Fibroblast of lung (primary cell): ENCODE results near the gene MAML3. TPM values are rescaled to one million over a fixed set of nuclear protein-coding genes. Genes with fewer than 3 reads are reported as not detected.

Source experiments
- DNase-seq, 2 donors: peaks; one replicate each; pipeline versions ENCODE4 v3.0.0 to v3.0.0-alpha.2; 2010; ENCODE audit warnings: low read depth in 2 of 2
- H2AFZ ChIP-seq: 2 replicates; pipeline ENCODE4 v1.5.1; 2012; ENCODE audit warnings: low read length, control low read depth, inconsistent platforms
- H3K27ac ChIP-seq: 2 replicates; pipeline ENCODE4 v1.5.1; 2011; ENCODE audit warnings: low read length, control low read depth; ENCODE audit not compliant: insufficient read depth
- H3K27me3 ChIP-seq: 2 replicates; pipeline ENCODE4 v1.5.1; 2011; ENCODE audit warnings: mild to moderate bottlenecking, low read length; ENCODE audit not compliant: control insufficient read depth, insufficient read depth
- H3K36me3 ChIP-seq: 2 replicates; pipeline ENCODE4 v1.5.1; 2011; ENCODE audit warnings: low read length; ENCODE audit not compliant: control insufficient read depth, insufficient read depth
- H3K4me1 ChIP-seq: 2 replicates; pipeline ENCODE4 v1.5.1; 2011; ENCODE audit warnings: low read length; ENCODE audit not compliant: control insufficient read depth, insufficient read depth; ENCODE audit errors: extremely low read depth
- H3K4me2 ChIP-seq: 2 replicates; pipeline ENCODE4 v1.5.1; 2011; ENCODE audit warnings: low read length, control low read depth; ENCODE audit not compliant: insufficient read depth; ENCODE audit errors: extremely low read depth
- H3K4me3 ChIP-seq, 4 experiments: fragments of 200-600 bp in 1 of 4; sonication (generic) in 1 of 4; replicated peaks in 1 of 4; 2 replicates each; pipeline ENCODE4 v1.5.1; 2011 to 2016; ENCODE audit warnings: low read length in 4 of 4, low read depth in 3 of 4, mild to moderate bottlenecking in 3 of 4, control low read depth in 2 of 4, inconsistent platforms in 1 of 4, mixed read lengths in 1 of 4; ENCODE audit not compliant: insufficient read depth in 1 of 4; ENCODE audit errors: control extremely low read depth in 1 of 4
- H3K79me2 ChIP-seq: 2 replicates; pipeline ENCODE4 v1.5.1; 2012; ENCODE audit warnings: mild to moderate bottlenecking, low read length, inconsistent platforms; ENCODE audit not compliant: control insufficient read depth, insufficient read depth
- H3K9ac ChIP-seq: 2 replicates; pipeline ENCODE4 v1.5.1; 2011; ENCODE audit warnings: mild to moderate bottlenecking, low read length, control low read depth; ENCODE audit not compliant: insufficient read depth
- H3K9me3 ChIP-seq: 2 replicates; pipeline ENCODE4 v1.5.1; 2012; ENCODE audit warnings: low read depth, low read length; ENCODE audit not compliant: control insufficient read depth, insufficient read depth
- H4K20me1 ChIP-seq: 2 replicates; pipeline ENCODE4 v1.5.1; 2011; ENCODE audit warnings: low read length; ENCODE audit not compliant: control insufficient read depth, insufficient read depth; ENCODE audit errors: extremely low read depth
- CTCF ChIP-seq, 2 donors: IDR thresholded peaks in 1 of 2; conservative IDR thresholded peaks in 1 of 2; 1 replicate in 1 of 2; 2 replicates in 1 of 2; pipeline ENCODE4 v1.5.1; 2011 to 2012; ENCODE audit warnings: low read length in 2 of 2, control low read depth in 1 of 2, inconsistent platforms in 1 of 2, low read depth in 1 of 2, mild to moderate bottlenecking in 1 of 2
- EZH2 ChIP-seq: IDR thresholded peaks from 2 replicates; pipeline ENCODE4 v1.5.1; 2012; ENCODE audit warnings: low read length, control low read depth, mild to moderate bottlenecking; ENCODE audit errors: missing control alignments
- polyA plus RNA-seq, 2 donors: library from polyadenylated mRNA; depleted of rRNA in 1 of 2; stranded (reverse) in 1 of 2; unstranded in 1 of 2; fragments of >200 nt; gene quantifications; 2 replicates each; pipeline ENCODE4 v1.2.1, GENCODE V29; 2011 to 2012; ENCODE audit warnings: missing spikeins in 1 of 2
- total RNA-seq: library from RNA; depleted of rRNA; stranded (reverse); fragments of >200 nt; gene quantifications from 2 replicates; pipeline ENCODE4 v1.2.1, GENCODE V29; 2014

The MAML3 gene
- total and polyA plus RNA-seq, 2 donors (not counting 1 experiment from before 2014, with no cell fraction given) = 2.0 to 2.8 TPM

GRCh38 chr4:139907001-139907809 is 246.8 kb downstream of the MAML3 start:
- H3K27ac ChIP-seq = no peak overlapping the region
- no peaks in the 10 kb centered on the region for H3K27me3 ChIP-seq
- no peak overlapping the region for H2AFZ ChIP-seq
- no peaks in the 10 kb centered on the region for H3K9me3 ChIP-seq
- peak in 1 of 2 donors; percentile 58 for DNase-seq
- no peak overlapping the region for H3K4me2 ChIP-seq
- H3K79me2 ChIP-seq = no peaks in the 10 kb centered on the region
- no peaks in the 10 kb centered on the region for H4K20me1 ChIP-seq
- H3K9ac ChIP-seq = no peak overlapping the region
- no peak overlapping the region for H3K4me3 ChIP-seq
- no peaks in the 10 kb centered on the region for H3K36me3 ChIP-seq
- no peak for TF ChIP-seq EZH2
- TF ChIP-seq CTCF (conservative IDR thresholded peaks at IDR 0.05 in 1 of 2, IDR thresholded peaks at IDR 0.05 in 1 of 2; ENCODE audit: low read depth in 1 of 2, low read length in 2 of 2) = no peak
- no peaks in the 10 kb centered on the region for H3K4me1 ChIP-seq

GRCh38 chr4:139905489-139905888 is 248.5 kb downstream of the MAML3 start:
- Histone ChIP-seq H4K20me1 (no peaks in the 10 kb centered on the region), H3K79me2 (no peaks in the 10 kb centered on the region), H3K9ac (no peak overlapping the region), H3K27me3 (no peaks in the 10 kb centered on the region), H3K9me3 (no peaks in the 10 kb centered on the region), H2AFZ (no peak overlapping the region), H3K27ac (no peak overlapping the region), H3K4me3 (no peak overlapping the region), H3K36me3 (no peaks in the 10 kb centered on the region), H3K4me1 (peaks cover 8% of the 10 kb centered on the region), H3K4me2 (no peak overlapping the region)
- no peak for DNase-seq
- TF ChIP-seq CTCF (conservative IDR thresholded peaks at IDR 0.05 in 1 of 2, IDR thresholded peaks at IDR 0.05 in 1 of 2; ENCODE audit: low read depth in 1 of 2, low read length in 2 of 2) (no peak), EZH2 (no peak)

GRCh38 chr4:139904406-139904805 is 249.6 kb downstream of the MAML3 start:
- no peaks in the 10 kb centered on the region for H3K36me3 ChIP-seq
- no peaks in the 10 kb centered on the region for H3K9me3 ChIP-seq
- H3K27ac ChIP-seq = no peak overlapping the region
- no peaks in the 10 kb centered on the region for H3K27me3 ChIP-seq
- no peak overlapping the region for H3K4me3 ChIP-seq
- no peak for DNase-seq
- H2AFZ ChIP-seq = no peak overlapping the region
- H3K4me1 ChIP-seq = peaks cover 8% of the 10 kb centered on the region
- H4K20me1 ChIP-seq = no peaks in the 10 kb centered on the region
- H3K9ac ChIP-seq = no peak overlapping the region
- H3K4me2 ChIP-seq = no peak overlapping the region
- H3K79me2 ChIP-seq = no peaks in the 10 kb centered on the region
- TF ChIP-seq CTCF (conservative IDR thresholded peaks at IDR 0.05 in 1 of 2, IDR thresholded peaks at IDR 0.05 in 1 of 2; ENCODE audit: low read depth in 1 of 2, low read length in 2 of 2) = no peak
- TF ChIP-seq EZH2 = no peak
